Mesodermal cell (in vitro differentiated cells): ENCODE measurements around the gene CPLANE2.

Experiments
- H3K27ac ChIP-seq: 2 replicates; pipeline ENCODE4 v1.7.0; 2013; ENCODE audit warnings: mild to moderate bottlenecking, low read depth, low read length, moderate library complexity; ENCODE audit not compliant: severe bottlenecking
- H3K36me3 ChIP-seq: 2 replicates; pipeline ENCODE4 v1.7.1; 2013; ENCODE audit warnings: mild to moderate bottlenecking, low read length, moderate library complexity; ENCODE audit not compliant: control insufficient read depth, insufficient read depth
- H3K4me1 ChIP-seq: one replicate; pipeline ENCODE4 v1.7.1; 2013; ENCODE audit warnings: mild to moderate bottlenecking, low read length; ENCODE audit not compliant: insufficient read depth, control insufficient read depth, poor library complexity, severe bottlenecking
- H3K4me3 ChIP-seq: 2 replicates; pipeline ENCODE4 v1.7.0; 2013; ENCODE audit warnings: low read length, control low read depth, mild to moderate bottlenecking; ENCODE audit not compliant: insufficient read depth, poor library complexity, severe bottlenecking; ENCODE audit errors: extremely low read depth
- H3K9me3 ChIP-seq: 2 replicates; pipeline ENCODE4 v1.7.1; 2013; ENCODE audit warnings: mild to moderate bottlenecking, low read length, moderate library complexity; ENCODE audit not compliant: control insufficient read depth
- WGBS, 2 experiments: methylation state at CpG; one replicate each; pipeline ENCODE4 v1.1.5; 2013; ENCODE audit warnings: missing lambda C conversion rate in 2 of 2; ENCODE audit not compliant: insufficient coverage in 2 of 2; 5-methylcytosine and 5-hydroxymethylcytosine counted together

Gene CPLANE2

DNA sequence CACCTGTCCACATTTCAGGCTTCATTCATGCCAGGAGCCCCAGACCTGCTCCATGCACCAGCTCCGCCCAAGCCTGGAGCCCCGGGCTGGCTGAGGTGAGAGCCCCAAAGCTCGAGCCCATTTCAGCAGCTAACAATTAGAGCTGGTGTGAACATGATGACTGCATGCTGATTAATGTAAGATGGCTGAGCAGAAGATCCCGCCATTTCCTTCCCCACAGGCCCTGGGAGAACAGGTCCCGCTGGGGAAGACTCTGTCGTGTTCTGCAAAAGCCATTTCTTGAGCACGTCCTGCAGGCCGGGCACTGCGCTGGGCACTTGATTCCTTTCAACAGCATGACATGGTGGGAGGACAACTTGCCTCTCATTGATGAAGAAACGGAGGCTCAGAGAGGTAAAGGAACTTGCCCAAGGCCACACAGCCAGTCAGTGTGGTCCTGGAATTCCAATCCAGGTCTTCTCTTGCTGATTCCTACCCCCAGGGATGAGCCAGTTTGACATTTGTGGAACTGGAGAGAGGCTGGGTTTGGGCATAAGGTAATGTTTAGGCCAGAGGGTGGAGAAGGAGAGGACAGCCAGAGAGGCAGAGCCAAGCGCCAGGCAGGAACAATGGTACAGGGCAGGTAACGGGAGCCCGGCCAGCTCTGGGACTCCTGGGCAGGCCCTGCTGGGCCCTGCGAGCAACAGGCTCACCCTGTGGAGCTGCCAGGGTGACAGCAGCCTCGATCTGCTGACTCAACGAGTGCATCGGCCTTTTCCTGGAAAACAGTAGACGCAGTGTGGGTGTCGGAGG is 53.0 kb downstream of the CPLANE2 start:
- Histone ChIP-seq H3K4me1 (peaks cover 36% of the 10 kb centered on the region), H3K4me3 (no peak overlapping the region), H3K27ac (no peak overlapping the region), H3K9me3 (no peaks in the 10 kb centered on the region), H3K36me3 (no peaks in the 10 kb centered on the region)
- 91 to 92% methylated on average over 15 of the region's 19 CpGs for WGBS, 2 experiments

DNA sequence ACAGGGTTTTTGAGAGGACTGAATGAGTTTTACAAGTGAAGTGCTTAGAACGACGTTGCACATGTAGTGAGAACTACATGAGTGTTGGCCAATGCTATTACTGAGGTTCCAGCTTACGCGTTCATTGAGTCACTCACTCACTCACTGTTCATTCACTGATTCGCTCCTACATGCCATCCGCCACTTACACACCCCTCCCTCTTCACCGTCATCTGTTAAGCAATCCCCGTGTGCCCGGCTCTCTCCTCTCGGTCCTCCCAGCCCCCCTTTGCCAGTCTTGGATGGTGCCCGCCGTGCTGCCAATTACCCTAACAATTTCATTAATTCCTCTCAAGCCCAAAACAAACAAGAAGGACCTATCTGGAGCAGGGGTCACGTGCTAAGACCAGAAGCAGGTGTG is 53.8 kb downstream of the CPLANE2 start:
- WGBS, 2 experiments, result 94 to 99% methylated on average over 11 to 13 of the region's 13 CpGs
- Histone ChIP-seq H3K4me1 (peaks cover 37% of the 10 kb centered on the region), H3K27ac (no peak overlapping the region), H3K36me3 (no peaks in the 10 kb centered on the region), H3K4me3 (no peak overlapping the region), H3K9me3 (no peaks in the 10 kb centered on the region)

DNA sequence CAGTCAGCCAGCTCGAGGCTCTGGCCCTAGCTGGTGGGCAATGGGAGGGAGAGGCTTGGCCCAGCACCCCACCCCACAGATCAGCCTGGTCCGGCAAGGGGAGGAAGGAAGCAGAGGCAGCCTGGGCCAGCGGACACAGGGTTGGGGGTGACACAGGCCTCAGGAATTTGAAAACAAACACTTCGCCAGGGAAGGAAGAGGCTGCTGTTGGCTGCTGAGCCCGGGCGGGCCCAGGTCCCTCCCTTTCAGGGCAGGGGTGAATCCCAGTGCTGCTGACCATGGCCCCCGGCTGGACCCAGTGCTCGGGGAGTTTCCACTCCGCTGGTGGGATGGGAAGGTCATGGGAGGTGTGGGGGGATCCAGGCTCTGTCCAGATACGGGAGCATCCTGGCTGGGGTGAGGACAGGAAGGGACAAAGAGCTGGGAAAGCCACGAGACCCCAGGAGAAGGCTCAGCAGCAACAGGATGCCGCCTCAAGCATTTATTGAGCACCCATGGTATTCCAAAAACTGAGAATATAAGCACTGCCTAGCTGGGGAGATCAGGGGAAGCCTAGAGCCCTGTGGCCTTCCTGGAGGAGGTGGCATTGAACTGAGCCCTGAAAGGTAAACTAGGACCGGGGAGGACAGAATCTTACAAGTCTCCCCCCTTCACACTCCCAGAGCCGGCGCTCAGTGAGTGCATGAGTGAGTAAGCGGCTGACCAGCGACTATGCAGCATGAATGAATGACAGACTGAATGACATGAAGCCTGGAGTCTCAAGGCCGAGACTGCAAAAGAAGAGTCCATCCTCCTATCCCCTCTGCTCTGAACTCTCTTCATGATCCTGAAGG is 54.9 kb downstream of the CPLANE2 start:
- Histone ChIP-seq H3K27ac (peak overlapping the region; percentile 91), H3K9me3 (peaks cover 4% of the 10 kb centered on the region), H3K4me1 (peaks cover 32% of the 10 kb centered on the region), H3K4me3 (no peak overlapping the region), H3K36me3 (no peaks in the 10 kb centered on the region)
- WGBS, 2 experiments, result 43 to 54% methylated on average over 13 to 17 of the region's 18 CpGs
